HCT116 (cell line): Measurements from ENCODE around the gene CCDC148.

Experiments used
- CTCF ChIP-seq, 3 experiments: fragments of 200-600 bp in 1 of 3; sonication (generic) in 1 of 3; IDR thresholded peaks in 2 of 3; conservative IDR thresholded peaks in 1 of 3; 2 replicates each; pipeline ENCODE4 v1.5.1; 2012 to 2017; ENCODE audit warnings: low read depth in 2 of 3, low read length in 2 of 3, antibody characterized with exemption in 1 of 3, borderline replicate concordance in 1 of 3, control low read depth in 1 of 3, mild to moderate bottlenecking in 1 of 3, mixed read lengths in 1 of 3, mixed run types in 1 of 3, moderate library complexity in 1 of 3; ENCODE audit not compliant: insufficient read depth in 1 of 3
- ELF1 ChIP-seq: IDR thresholded peaks from 2 replicates; pipeline ENCODE4 v1.6.1; 2012; ENCODE audit warnings: low read depth, borderline replicate concordance
- MAX ChIP-seq: IDR thresholded peaks from 2 replicates; pipeline ENCODE4 v1.6.1; 2012
- YY1 ChIP-seq: IDR thresholded peaks from 2 replicates; pipeline ENCODE4 v1.6.1; 2011; ENCODE audit warnings: low read length, low read depth, moderate library complexity, mild to moderate bottlenecking; ENCODE audit not compliant: insufficient replicate concordance; ENCODE audit errors: extremely low read depth
- ZNF274 ChIP-seq: fragments of 200-500 bp; sonication (Bioruptor generic); IDR thresholded peaks from 2 replicates; pipeline ENCODE4 v1.6.1; 2014; ENCODE audit warnings: mild to moderate bottlenecking, low read depth, low read length, inconsistent platforms

- TF ChIP-seq MAX (no peak), YY1 (no peak), ZNF274 (no peak), ELF1 (no peak), CTCF (IDR thresholded peaks at IDR 0.05 in 2 of 3, conservative IDR thresholded peaks at IDR 0.05 in 1 of 3; ENCODE audit: borderline replicate concordance in 1 of 3, insufficient read depth in 1 of 3, low read depth in 2 of 3, low read length in 2 of 3) (no peak)
Measured at GRCh38 chr2:158228943-158229508, 227.5 kb downstream of the CCDC148 start.
